LNCAP (cell line): ENCODE measurements around the gene CNTRL.

ENCODE experiments used
- TF ChIP-seq, protein P1 (sequence below): fragments of 450-650 bp; IDR thresholded peaks from 2 replicates; pipeline ENCODE4 v1.5.1; 2017; ENCODE audit warnings: mild to moderate bottlenecking

Gene CNTRL

DNA sequence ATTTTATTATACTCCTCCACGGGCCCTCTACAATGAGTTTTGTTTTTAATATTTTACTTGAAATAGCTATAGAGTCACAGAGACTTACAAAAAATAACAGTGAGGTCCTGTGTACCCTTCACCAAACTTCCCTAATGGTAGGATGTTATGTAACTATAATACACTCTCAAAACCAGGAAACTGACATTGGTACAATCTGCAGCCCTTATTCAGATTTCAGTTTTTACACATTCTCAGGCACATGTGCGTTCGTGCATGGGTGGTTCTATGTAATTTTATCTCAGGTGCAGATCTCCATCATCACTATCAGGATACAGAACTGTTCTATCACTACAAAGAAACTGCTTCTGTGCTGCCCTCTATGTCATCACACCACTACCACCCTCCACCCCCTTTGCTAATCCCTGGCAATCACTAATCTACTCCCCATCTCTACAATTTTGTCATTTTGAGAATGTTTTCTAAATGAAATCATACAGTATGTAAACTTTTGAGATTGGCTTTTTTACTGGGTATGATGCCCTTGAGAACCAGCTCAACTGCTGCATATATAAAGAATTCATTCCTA is 110.5 kb downstream of the CNTRL start:
- TF ChIP-seq, protein P1, sequence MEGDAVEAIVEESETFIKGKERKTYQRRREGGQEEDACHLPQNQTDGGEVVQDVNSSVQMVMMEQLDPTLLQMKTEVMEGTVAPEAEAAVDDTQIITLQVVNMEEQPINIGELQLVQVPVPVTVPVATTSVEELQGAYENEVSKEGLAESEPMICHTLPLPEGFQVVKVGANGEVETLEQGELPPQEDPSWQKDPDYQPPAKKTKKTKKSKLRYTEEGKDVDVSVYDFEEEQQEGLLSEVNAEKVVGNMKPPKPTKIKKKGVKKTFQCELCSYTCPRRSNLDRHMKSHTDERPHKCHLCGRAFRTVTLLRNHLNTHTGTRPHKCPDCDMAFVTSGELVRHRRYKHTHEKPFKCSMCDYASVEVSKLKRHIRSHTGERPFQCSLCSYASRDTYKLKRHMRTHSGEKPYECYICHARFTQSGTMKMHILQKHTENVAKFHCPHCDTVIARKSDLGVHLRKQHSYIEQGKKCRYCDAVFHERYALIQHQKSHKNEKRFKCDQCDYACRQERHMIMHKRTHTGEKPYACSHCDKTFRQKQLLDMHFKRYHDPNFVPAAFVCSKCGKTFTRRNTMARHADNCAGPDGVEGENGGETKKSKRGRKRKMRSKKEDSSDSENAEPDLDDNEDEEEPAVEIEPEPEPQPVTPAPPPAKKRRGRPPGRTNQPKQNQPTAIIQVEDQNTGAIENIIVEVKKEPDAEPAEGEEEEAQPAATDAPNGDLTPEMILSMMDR: no peak

- TF ChIP-seq, protein P1: no peak
Measured at GRCh38 chr9:121185774-121186403, 111.1 kb downstream of the CNTRL start.

DNA sequence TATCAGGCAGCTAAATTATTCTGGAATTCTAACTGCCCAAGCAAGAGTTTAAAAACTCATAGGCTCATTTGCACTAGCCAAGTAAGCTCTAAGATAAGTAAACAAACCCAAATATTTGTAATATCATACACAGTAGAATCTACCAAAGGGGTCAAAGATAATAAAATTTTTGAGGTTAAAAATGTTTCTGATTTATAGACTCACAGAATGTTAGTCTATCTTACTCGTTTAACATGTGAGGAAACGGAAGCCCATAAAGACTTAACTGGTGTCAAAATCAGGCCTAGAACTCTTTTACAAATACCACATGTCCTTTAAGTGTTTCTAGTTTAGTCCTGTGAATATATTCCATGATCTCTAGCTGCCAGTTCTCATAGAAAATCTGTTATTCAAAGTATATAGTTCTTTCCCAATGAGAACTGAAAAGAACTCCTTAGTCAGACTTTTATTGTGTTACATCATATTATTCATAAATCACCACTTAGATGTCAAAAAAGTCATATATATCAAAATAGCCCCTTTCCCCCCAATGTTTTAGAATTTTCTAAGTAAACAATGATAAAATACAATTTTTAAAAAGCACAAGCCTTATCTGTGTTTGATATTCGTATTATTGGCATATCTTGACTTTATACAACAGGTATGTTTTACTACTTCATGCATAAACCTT is 113.0 kb downstream of the CNTRL start:
- TF ChIP-seq, protein P1: no peak

GRCh38 chr9:121189006-121189405 is 114.3 kb downstream of the CNTRL start:
- TF ChIP-seq, protein P1: no peak

DNA sequence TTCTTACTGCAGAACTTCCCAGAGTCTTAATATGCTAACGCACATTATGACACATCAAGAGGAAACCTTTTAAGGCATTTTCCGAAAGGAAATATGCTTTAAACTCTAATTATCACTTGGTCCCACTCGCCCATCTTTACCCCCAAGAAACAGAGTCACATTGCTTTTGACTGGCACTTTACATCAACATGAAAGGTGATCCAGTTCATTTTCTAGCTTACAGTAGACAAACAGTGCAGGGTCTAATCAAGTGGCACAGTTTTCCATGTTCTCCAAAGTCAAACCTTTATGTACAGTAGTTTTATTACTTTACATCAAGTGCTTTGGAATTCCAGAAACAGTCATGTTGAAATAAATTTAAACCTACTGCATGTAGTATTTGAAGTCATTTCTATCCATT is 114.9 kb downstream of the CNTRL start:
- TF ChIP-seq, protein P1: no peak

DNA sequence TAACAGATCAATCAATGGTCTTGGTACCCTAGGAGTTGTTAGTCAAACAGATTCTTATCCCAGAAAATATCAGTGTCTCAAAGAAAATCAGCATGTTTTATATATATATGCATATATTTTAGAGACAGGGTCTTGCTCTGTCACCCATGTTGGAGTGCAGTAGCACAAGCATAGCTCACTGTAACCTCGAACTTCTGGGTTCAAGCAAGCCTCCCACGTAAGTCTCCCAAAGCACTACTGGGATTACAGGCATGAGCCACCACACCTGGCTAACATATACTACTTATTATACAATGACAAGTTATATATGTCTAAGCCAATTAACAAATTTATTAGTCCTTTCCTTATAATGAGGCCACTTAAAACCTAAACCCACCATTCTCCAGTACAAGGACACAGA is 116.5 kb downstream of the CNTRL start:
- TF ChIP-seq, protein P1: no peak

GRCh38 chr9:121192518-121192917 is 117.8 kb downstream of the CNTRL start:
- TF ChIP-seq, protein P1: no peak
